Dermis microvascular lymphatic vessel endothelial cell (primary cell): ENCODE data around the gene C1QTNF6. TPM values are rescaled to one million over a fixed set of nuclear protein-coding genes. Genes with fewer than 3 reads are reported as not detected.
A peak's percentile ranks its signal among the peaks of the same experiment; 100 is the strongest.
"Not testable (repeated sequence)": the region's sequence is repeated elsewhere in the genome, so short reads cannot be mapped to it uniquely, and the experiment has no call there.

Experiments used
- DNase-seq, 2 donors: peaks; one replicate each; pipeline versions ENCODE4 v3.0.0 to v3.0.0-alpha.2; 2010; ENCODE audit warnings: low read depth in 2 of 2
- total RNA-seq: library from RNA; depleted of rRNA; stranded (reverse); fragments of >200 nt; gene quantifications from 2 replicates; pipeline ENCODE4 v1.2.1, GENCODE V29; 2014

The C1QTNF6 gene
- total RNA-seq, result 5.0 and 6.6 TPM in 2 replicates

- peak in 1 of 2 donors; percentile 56 for DNase-seq
Measured at GRCh38 chr22:37187891-37188761, at the start of gene C1QTNF6. Gene C1QTNF6, minus strand, starts transcription at chr22:37188247. Its CDS starts 34 bp downstream, at chr22:37188213.

DNA sequence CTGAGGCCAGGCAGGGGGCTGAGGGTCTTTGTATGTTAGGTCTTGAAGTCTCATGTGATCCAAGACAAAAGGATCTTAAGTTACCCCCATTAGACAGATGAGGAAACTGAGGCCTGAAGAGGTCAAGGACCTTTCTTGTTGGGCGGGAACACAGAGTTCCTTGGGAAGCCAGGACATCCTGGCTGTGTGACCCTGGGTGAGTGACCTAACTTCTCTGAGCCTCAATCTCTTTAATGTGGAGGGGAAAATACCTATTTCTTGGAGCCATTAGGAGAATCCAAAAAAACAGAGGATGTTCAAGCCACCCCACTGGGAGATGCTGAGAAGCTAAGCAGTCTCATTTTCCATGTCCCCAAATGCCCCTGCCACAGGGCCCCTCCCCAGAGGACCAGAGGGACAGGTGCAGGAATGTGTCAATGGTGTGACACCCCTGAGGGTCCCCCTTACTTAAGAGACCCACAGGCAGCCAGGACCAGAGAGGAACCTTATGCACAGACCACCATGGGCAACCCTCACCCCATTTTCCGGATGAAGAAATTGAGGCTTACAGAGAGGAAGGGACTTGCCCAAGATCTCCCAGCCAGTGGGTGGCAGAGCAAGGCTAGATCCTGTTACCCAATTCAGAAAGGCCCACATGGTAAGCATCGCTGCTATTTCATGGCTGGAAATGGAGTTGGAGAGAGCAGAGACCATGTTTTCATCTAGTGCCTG, 48.0 kb upstream of the C1QTNF6 start:
- DNase-seq, result no peak

DNA sequence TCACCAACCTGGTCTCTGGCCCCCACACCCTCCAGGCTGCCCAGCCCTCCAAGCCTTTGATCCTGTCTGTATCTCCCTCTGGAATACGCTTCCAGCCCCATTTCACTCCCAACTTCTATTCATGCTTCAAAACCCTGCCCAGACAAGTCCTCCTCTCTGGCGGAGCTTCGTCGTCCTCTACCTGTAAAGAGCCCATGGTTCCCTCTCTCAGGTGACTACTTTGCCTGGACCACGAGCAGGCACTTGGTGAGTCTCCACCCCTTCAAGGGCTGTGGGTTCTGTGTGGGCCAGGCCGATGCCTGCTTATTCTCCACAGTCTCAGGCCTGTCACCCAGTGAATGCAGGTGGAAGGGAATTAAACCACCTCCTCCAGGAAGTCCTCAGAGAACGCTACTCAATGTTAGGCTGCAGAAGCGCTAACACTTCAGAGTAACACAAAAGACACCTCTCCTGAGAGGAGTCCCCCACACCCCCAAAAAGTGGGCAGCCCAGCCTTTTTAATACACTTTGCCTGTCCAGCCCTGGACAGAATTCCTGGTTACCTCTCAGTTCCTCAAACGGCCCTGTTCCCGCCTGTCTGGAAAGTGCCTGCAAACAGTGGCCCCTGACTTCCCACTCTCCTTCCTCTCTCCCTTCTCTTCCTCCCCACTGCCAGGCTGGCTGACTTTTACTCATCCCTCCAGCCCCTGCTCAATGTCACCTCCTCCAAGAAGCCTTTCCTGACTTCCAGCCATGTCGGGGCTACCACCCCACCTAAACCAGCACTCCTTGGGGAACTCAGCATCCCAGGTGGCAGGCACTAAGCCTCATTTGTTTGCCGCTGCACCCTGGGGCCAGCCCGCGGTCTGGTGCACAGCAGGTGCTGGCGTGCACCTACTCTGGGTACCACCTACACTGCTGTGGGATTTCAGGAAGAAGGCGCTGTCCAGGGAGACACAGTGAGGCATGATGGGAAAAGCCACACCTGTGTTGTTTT, 47.0 kb upstream of the C1QTNF6 start:
- DNase-seq, result no peak

GRCh38 chr22:37233751-37234631, 45.9 kb upstream of the C1QTNF6 start:
- DNase-seq, result no peak

DNA sequence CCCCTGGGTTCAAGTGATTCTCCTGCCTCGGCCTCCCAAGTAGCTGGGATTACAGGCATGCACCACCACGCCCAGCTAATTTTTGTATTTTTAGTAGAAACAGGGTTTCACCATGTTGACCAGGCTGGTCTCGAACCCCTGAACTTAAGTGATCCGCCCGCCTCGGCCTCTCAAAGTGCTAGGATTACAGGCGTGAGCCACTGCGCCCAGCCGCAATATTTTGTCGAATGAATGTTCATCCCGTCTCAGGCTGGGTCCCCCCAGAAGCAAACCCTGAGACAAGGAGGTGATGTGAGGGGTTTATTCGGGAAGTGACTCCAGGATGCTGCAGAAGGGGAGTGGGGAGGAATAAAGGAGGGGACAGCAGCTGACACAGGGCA, 45.3 kb upstream of the C1QTNF6 start:
- not testable (repeated sequence) for DNase-seq

DNA sequence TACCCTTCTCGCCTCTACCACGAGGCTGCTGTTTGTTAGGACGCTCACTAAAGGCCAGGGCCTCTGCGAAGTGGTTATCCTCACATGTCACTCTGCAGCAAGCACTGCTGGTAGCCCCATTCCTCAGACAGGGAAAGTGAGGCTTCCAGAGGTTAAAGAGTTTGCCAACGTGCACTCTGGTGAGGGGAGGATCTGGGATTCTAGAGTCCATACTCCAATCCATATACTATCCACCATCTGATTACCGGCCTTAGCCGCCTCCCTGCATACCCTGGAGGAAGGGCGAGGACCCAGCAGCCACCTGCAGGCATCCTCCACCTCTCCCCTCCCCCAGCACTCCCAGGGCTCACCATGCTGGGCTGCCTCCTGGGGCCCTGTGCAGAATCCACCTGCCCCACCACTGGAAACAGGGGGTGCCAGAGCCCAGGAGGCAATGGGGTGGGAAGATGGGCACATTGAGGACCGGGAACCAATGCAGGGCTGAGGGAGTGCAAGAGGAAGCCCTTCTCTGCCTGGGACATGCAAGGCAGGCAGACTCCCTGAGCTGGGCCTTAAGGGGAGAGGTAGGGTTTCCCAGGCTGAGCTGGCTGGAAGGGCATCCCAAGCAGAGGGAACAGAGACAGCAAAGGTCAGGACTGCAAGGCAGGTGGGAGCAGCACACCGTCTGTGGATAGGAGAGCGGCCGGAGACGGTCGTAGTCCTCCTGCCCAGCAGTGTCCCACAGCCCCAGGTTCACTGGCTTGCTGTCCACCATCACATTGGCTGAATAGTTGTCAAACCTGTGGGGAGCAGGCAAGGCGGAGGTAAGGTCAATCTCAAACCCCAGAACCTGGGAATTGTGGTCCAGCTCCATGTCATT, 44.3 kb upstream of the C1QTNF6 start:
- no peak for DNase-seq

- no peak for DNase-seq
Measured at GRCh38 chr22:37231406-37232139, 43.5 kb upstream of the C1QTNF6 start.

- DNase-seq, result no peak
Measured at GRCh38 chr22:37230673-37231405, 42.8 kb upstream of the C1QTNF6 start.

DNA sequence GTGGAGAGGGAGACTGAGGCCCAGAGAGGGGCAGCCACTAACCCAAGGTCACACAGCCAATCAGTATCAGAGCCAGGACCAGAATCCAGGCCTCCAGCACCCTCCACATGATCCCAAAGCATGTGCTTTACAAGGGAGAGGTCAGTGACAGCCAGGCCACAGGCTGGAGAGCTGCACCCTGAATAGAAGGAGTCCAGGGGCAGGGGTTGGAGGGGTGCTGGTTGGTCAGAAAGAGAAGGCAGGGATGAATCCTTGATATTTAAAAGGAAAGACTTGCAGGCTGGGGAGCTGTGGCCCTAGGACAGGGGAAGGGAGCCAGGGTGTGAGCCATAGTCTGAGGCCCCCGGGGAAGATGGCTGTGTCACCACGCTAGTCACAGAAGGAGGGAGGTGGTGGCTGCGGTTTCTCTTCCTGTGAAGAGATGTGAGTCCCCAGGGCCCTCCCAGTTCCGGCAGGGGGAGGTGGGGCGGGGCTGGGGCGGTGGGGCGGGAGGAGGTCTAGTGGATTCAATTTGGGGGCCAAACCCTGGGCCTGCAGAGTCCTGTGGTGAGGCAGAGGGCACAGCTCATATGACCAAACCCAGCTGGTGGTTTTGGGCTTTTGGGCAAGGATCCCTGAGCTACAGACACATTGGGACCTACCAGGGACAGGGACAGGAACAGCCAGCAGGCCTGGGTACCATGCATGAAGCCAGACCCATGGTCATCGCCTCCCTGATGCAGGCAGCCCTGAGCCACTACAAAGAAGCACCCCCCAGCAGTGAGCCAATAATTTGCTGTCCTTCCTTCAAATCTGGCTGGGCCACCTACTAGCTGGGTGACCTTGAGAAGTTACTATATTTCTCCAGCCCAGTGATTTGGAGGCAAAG, 42.0 kb upstream of the C1QTNF6 start:
- DNase-seq, result peak in 1 of 2 donors; percentile 35

GRCh38 chr22:37229012-37229804, 41.2 kb upstream of the C1QTNF6 start:
- DNase-seq, result peak in 1 of 2 donors; percentile 70

DNA sequence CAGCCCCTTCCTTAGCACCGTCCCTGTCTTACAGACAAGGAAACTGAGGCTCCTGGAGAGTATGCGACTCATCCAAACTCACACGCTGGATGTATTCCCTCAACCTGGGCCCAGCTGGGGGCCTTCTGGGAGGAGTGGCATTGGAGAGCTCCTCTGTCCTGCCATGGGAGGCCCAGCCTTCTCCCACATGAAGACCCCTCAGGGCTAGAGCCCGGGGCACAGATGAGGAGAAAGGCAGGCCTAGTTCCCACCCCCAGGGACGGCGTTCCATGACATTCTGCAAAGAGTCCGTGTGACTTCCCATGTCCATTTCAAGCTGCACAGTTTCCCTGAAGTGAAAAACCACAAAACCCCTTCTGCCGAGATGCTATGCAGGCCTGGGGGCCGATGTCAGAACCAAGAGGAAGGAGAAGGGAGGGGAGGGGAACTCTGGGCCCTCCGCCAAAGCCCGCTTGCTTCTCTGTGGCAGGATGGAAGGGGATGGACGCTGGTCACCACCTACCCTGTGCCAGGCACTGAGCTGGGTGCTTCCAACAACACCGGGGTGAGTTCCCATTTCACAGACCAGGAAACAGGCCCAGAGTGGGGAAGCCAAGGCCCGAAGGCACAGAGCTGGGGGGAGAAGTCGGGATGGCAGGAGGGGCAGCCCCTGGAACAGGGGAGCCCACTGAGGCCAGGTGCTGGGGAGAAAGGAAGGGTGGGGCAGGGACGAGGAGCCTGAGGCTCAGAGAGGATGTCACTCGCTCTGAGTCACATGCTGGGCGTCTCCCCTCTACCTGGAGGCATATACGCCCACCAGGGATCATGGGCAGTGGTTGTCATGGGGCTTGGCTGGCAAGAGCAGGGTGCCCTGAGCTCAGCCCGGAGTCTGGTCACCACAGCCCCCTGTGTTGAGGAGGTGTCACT, 40.3 kb upstream of the C1QTNF6 start:
- DNase-seq, result peak in 1 of 2 donors; percentile 20

- DNase-seq, result no peak
Measured at GRCh38 chr22:37226514-37226913, 38.5 kb upstream of the C1QTNF6 start.

- no peak for DNase-seq
Measured at GRCh38 chr22:37226087-37226486, 38.0 kb upstream of the C1QTNF6 start.

DNA sequence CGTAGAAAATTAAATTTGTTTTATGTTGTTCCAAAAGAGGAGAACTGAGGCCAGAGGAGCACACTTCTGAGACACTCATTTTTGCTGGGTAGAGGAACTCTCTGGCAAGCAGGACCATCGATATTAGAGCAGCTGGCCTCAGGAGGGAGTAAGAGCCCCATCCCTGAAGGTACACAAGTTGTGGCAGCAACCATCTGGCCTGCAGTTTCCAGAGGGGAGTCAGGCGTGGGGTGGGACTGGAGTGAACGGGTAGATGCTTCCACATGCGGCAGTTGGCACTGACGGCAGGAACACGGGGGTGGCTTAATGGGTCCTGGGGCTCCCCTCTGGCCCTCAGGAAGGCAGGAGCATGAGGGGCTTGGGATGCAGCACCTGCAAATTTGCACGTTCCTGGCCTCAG, 37.4 kb upstream of the C1QTNF6 start:
- DNase-seq, result no peak

GRCh38 chr22:37224757-37225420, 36.8 kb upstream of the C1QTNF6 start:
- DNase-seq, result peak in 1 of 2 donors; percentile 19
